ENCODE data around the gene ATG16L1.

The ATG16L1 gene

DNA sequence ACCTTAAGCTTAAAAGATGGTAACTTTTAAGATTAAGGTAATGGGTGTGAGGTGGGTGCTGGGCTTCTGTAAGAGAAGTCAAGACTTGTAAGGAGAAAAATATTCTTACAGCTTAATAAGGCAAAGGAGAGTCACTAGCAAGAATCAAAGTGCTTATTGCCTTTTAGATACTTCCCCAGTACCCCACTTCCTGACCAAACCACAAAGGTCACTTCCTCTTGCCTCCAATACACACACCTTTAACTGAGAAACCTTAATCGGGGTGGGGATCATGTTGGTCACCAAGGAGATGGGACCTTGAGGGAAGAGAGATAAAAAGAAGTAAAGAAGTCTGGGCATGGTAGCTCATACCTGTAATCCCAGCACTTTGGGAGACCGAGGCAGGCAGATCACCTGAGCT, 10.6 kb upstream of the ATG16L1 start:
- peaks cover 26% of the 10 kb centered on the region for H3K4me1 Mint-ChIP-seq
- peak overlapping the region; percentile 61 for H3K4me3 Mint-ChIP-seq
- DNase-seq (ENCODE audit: low spot score in 2 of 2) (peak in 1 of 2 donors; percentile 28), ATAC-seq (ENCODE audit: low read depth) (peak; percentile 85)
- no peaks in the 10 kb centered on the region for H3K27me3 Mint-ChIP-seq
- H3K9me3 Mint-ChIP-seq, result peaks cover 2% of the 10 kb centered on the region
- H3K36me3 Mint-ChIP-seq, result no peaks in the 10 kb centered on the region
- H3K27ac Mint-ChIP-seq, result peak overlapping the region; percentile 40

DNA sequence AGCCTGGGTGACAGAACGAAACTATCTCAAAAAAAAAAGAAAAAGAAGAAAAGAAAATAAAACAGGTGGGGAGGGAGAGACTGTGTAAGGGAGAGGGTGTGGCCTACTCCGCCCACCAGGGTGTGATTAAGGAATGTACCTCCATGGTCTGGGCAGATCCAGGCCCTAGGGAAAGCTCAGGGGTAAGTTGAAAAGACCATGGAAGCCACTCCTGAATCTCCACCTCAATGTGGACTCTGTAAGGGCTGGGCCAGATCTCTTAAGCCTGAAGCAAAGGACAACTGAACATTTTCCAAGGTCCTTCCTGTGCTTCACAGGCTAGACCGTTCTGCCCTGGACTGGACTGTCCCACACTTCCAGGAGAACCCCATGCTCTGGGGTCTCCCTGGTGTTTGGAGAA, 9.7 kb upstream of the ATG16L1 start:
- H3K36me3 Mint-ChIP-seq, result no peaks in the 10 kb centered on the region
- DNase-seq (ENCODE audit: low spot score in 2 of 2) (no peak), ATAC-seq (ENCODE audit: low read depth) (no peak)
- peaks cover 2% of the 10 kb centered on the region for H3K9me3 Mint-ChIP-seq
- H3K4me3 Mint-ChIP-seq, result no peak overlapping the region
- peaks cover 26% of the 10 kb centered on the region for H3K4me1 Mint-ChIP-seq
- H3K27ac Mint-ChIP-seq, result no peak overlapping the region
- no peaks in the 10 kb centered on the region for H3K27me3 Mint-ChIP-seq

DNA sequence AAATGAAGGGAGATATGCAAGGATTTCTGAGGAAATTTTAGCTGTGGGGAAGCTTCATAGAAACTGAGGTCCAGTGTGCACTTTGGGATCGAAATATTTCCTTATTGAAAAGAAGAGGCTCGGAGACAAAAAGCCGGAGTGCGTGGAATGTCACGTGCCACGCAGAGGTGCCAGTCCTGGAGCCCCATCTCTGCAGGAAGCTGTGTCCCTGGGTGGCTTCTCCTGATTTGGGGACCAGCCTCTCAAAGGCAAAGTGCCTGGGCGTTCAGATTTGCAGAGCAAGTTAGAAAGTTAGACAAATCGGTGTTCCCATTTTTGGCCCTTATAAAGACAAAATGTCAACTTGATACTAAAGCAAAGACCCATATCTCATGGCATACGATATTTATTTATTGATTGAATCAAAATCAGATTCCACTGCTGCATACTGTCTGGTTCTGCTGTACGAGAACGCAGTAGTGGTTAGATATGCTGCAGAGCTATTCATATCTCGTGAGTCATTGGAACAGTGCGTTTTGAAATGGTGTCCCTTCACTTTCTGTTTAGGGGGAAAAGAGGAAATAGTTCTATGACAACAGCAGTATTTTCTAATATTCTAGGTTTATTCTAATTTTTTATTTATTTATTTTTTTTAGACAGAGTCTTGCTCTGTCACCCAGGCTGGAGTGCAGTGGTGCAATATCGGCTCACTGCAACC, 9.1 kb upstream of the ATG16L1 start:
- Mint-ChIP-seq H3K27me3 (no peaks in the 10 kb centered on the region), H3K27ac (no peak overlapping the region), H3K4me1 (peaks cover 26% of the 10 kb centered on the region), H3K4me3 (no peak overlapping the region), H3K9me3 (no peaks in the 10 kb centered on the region), H3K36me3 (no peaks in the 10 kb centered on the region)
- peak; percentile 76 for ATAC-seq (ENCODE audit: low read depth)
- no peak for DNase-seq (ENCODE audit: low spot score in 2 of 2)

- Mint-ChIP-seq H3K27me3 (no peaks in the 10 kb centered on the region), H3K36me3 (no peaks in the 10 kb centered on the region), H3K4me3 (no peak overlapping the region), H3K9me3 (no peaks in the 10 kb centered on the region), H3K4me1 (peaks cover 26% of the 10 kb centered on the region), H3K27ac (no peak overlapping the region)
- DNase-seq (ENCODE audit: low spot score in 2 of 2), result no peak
- ATAC-seq (ENCODE audit: low read depth), result no peak
Measured at GRCh38 chr2:233243348-233243747, 8.1 kb upstream of the ATG16L1 start.

- H3K4me3 Mint-ChIP-seq, result no peak overlapping the region
- no peaks in the 10 kb centered on the region for H3K36me3 Mint-ChIP-seq
- no peak for DNase-seq (ENCODE audit: low spot score in 2 of 2)
- no peak for ATAC-seq (ENCODE audit: low read depth)
- no peak overlapping the region for H3K27ac Mint-ChIP-seq
- H3K27me3 Mint-ChIP-seq, result no peaks in the 10 kb centered on the region
- H3K4me1 Mint-ChIP-seq, result peaks cover 19% of the 10 kb centered on the region
- no peaks in the 10 kb centered on the region for H3K9me3 Mint-ChIP-seq
Measured at GRCh38 chr2:233244818-233245217, 6.7 kb upstream of the ATG16L1 start.

DNA sequence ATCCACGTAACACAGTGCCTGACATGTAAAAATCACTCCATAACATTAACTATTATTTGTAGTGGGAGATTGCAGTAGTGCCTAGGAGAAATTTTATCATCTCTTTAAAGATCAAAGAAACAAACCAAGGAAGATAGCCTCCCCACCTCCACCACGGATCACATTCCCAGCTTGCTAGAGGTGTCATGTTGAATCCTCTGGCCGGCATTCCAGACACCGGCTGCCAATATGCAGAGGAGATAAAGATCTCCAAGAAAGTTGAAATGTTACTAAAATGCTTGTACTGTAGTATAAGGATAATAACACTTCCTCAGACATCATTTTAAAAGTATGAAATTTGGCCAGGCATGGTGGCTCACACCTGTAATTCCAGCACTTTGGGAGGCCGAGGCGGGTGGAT, 6.1 kb upstream of the ATG16L1 start:
- H3K4me1 Mint-ChIP-seq, result peaks cover 17% of the 10 kb centered on the region
- no peak overlapping the region for H3K27ac Mint-ChIP-seq
- no peak overlapping the region for H3K4me3 Mint-ChIP-seq
- DNase-seq (ENCODE audit: low spot score in 2 of 2), result no peak
- H3K36me3 Mint-ChIP-seq, result no peaks in the 10 kb centered on the region
- H3K9me3 Mint-ChIP-seq, result no peaks in the 10 kb centered on the region
- no peak for ATAC-seq (ENCODE audit: low read depth)
- H3K27me3 Mint-ChIP-seq, result no peaks in the 10 kb centered on the region

DNA sequence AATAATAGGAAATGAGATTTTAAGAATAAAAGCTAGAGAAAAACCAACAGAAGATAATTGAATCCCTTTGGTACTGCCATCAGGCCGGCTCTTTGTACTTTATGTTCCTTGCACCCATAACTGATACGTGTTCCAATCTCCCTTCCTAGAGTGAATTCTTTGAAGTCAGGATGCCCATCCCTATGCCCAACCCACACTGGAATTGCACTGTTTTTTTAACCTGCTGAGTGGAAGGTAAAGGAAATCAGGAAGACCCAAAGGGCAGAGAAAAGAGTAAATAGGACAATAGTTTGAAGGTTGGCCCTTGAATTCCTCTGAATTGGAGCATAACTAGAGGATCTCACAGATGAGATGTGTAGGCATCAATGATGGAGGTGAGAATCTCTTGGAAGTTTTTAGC, 4.4 kb upstream of the ATG16L1 start:
- ATAC-seq (ENCODE audit: low read depth), result no peak
- no peaks in the 10 kb centered on the region for H3K27me3 Mint-ChIP-seq
- H3K4me1 Mint-ChIP-seq, result peaks cover 15% of the 10 kb centered on the region
- H3K36me3 Mint-ChIP-seq, result no peaks in the 10 kb centered on the region
- no peaks in the 10 kb centered on the region for H3K9me3 Mint-ChIP-seq
- no peak for DNase-seq (ENCODE audit: low spot score in 2 of 2)
- H3K4me3 Mint-ChIP-seq, result no peak overlapping the region
- H3K27ac Mint-ChIP-seq, result peak overlapping the region; percentile 1

DNA sequence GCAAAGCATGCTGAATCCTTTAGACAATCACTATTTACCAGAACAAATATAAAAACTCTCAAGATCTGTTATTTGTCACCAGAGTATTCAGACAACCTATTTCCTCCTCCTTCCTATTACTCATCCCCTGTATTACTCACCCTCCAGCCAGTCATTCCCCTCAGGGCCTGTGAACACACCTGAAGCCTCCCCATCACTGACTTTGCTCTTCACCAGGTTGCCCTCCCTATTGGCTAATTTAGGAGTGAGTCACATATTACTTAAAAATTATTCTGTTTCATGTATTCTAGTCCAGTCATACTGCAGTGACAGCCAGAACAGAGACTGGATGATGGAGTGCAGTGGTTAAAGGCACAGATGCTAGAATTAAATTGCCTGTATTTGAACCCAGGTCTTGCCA, 3.7 kb upstream of the ATG16L1 start:
- H3K4me3 Mint-ChIP-seq, result no peak overlapping the region
- peaks cover 13% of the 10 kb centered on the region for H3K4me1 Mint-ChIP-seq
- H3K9me3 Mint-ChIP-seq, result no peaks in the 10 kb centered on the region
- ATAC-seq (ENCODE audit: low read depth), result no peak
- DNase-seq (ENCODE audit: low spot score in 2 of 2), result no peak
- no peaks in the 10 kb centered on the region for H3K36me3 Mint-ChIP-seq
- no peaks in the 10 kb centered on the region for H3K27me3 Mint-ChIP-seq
- peak overlapping the region; percentile 1 for H3K27ac Mint-ChIP-seq

DNA sequence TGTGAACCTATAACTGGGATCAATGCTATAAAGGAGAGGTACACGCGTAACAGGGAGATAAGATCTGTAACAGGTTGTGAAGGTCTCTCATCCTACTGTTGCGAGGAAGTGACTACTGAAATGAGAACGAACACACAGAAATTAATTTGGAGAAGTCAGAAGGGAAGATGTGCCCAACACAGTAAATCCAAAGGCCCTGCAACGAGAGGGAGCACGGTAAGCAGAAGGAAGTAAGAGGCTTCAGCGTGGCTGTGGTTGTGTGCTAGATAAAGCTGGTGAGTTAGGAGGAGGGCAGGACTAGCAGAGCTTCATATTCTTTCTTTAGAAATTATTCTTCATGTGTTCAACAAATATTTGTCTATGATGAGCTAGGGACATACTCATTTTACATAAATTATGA, 2.5 kb upstream of the ATG16L1 start:
- Mint-ChIP-seq H3K27ac (no peak overlapping the region), H3K9me3 (no peaks in the 10 kb centered on the region), H3K36me3 (peaks cover under 1% of the 10 kb centered on the region), H3K4me3 (no peak overlapping the region), H3K4me1 (peaks cover 22% of the 10 kb centered on the region), H3K27me3 (no peaks in the 10 kb centered on the region)
- ATAC-seq (ENCODE audit: low read depth), result no peak
- DNase-seq (ENCODE audit: low spot score in 2 of 2), result no peak

GRCh38 chr2:233250568-233250967, 905 bp upstream of the ATG16L1 start:
- Mint-ChIP-seq H3K36me3 (peaks cover 2% of the 10 kb centered on the region), H3K4me3 (peak overlapping the region; percentile 87), H3K27ac (peak overlapping the region; percentile 91), H3K4me1 (peaks cover 30% of the 10 kb centered on the region), H3K27me3 (no peaks in the 10 kb centered on the region), H3K9me3 (no peaks in the 10 kb centered on the region)
- ATAC-seq (ENCODE audit: low read depth), result no peak
- DNase-seq (ENCODE audit: low spot score in 2 of 2), result no peak

DNA sequence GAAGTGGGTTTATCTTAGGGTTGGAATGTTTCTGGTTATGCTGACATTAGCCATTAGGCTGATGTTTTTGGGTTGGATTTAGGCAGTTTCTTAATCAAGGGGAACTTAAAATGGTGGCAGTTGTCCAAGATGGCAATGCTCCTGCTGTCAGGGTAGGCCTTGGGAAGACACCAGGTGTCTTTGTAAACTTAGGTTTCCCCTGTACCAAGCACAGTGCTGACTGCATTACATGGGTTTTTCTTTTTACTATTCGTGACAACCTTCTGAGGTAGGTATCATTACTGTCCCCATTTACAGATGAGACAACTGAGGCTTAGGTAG, 528 bp upstream of the ATG16L1 start:
- ATAC-seq (ENCODE audit: low read depth) (no peak), DNase-seq (ENCODE audit: low spot score in 2 of 2) (no peak)
- Mint-ChIP-seq H3K36me3 (peaks cover 2% of the 10 kb centered on the region), H3K27ac (peak overlapping the region; percentile 91), H3K4me1 (peaks cover 30% of the 10 kb centered on the region), H3K27me3 (no peaks in the 10 kb centered on the region), H3K9me3 (no peaks in the 10 kb centered on the region), H3K4me3 (peak overlapping the region; percentile 87)

GRCh38 chr2:233252227-233252626, 754 bp downstream of the ATG16L1 start:
- H3K9me3 Mint-ChIP-seq, result no peaks in the 10 kb centered on the region
- H3K4me3 Mint-ChIP-seq, result peak overlapping the region; percentile 87
- H3K36me3 Mint-ChIP-seq, result peaks cover 2% of the 10 kb centered on the region
- ATAC-seq (ENCODE audit: low read depth) (no peak), DNase-seq (ENCODE audit: low spot score in 2 of 2) (no peak)
- H3K27ac Mint-ChIP-seq, result peak overlapping the region; percentile 91
- peaks cover 28% of the 10 kb centered on the region for H3K4me1 Mint-ChIP-seq
- no peaks in the 10 kb centered on the region for H3K27me3 Mint-ChIP-seq

DNA sequence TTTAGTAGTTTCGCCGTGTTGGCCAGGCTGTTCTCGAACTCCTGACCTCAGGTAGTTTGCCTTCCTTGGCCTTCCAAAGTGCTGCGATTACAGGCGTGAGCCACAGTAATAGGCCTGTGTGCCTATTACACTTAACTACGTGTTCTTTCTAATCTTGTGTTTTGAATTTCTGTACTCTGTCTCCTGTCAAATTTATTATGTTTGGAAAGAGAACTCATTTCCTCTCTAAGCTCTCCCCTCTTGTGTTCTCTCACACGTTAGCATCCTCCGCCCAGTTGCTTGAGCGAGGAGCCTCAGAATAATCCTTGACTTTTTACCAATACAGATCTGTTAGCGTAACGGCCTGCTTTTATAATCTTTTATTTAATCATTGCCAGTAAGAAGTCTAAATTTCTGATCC, 3.7 kb downstream of the ATG16L1 start:
- DNase-seq (ENCODE audit: low spot score in 2 of 2) (no peak), ATAC-seq (ENCODE audit: low read depth) (no peak)
- Mint-ChIP-seq H3K27me3 (no peaks in the 10 kb centered on the region), H3K4me1 (peaks cover 35% of the 10 kb centered on the region), H3K4me3 (no peak overlapping the region), H3K36me3 (peaks cover 15% of the 10 kb centered on the region), H3K9me3 (no peaks in the 10 kb centered on the region), H3K27ac (no peak overlapping the region)

GRCh38 chr2:233256048-233256447, 4.6 kb downstream of the ATG16L1 start:
- Mint-ChIP-seq H3K4me1 (peaks cover 28% of the 10 kb centered on the region), H3K4me3 (no peak overlapping the region), H3K27me3 (no peaks in the 10 kb centered on the region), H3K9me3 (no peaks in the 10 kb centered on the region), H3K36me3 (peaks cover 19% of the 10 kb centered on the region), H3K27ac (no peak overlapping the region)
- DNase-seq (ENCODE audit: low spot score in 2 of 2) (no peak), ATAC-seq (ENCODE audit: low read depth) (no peak)

DNA sequence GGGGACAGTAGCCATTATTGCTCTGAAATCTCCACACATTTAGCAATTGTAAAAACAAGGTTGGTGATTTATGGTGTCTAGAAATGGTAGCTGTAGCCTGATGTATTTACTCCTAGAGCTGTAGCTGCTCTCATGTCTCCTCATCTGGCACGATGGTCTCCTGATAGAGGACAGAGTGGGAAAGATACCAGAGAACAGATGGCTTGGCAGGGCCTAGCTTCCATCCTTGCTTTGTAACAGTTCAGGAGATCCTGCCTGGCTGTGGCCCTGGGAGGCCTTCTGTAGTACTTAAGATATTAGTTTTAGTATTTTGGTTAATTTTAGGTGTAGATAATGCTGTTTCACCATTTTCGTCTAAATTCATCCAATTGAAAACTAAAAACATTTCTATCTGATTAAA, 6.7 kb downstream of the ATG16L1 start:
- no peak for DNase-seq (ENCODE audit: low spot score in 2 of 2)
- H3K27me3 Mint-ChIP-seq, result no peaks in the 10 kb centered on the region
- H3K27ac Mint-ChIP-seq, result no peak overlapping the region
- H3K4me3 Mint-ChIP-seq, result no peak overlapping the region
- peaks cover 38% of the 10 kb centered on the region for H3K36me3 Mint-ChIP-seq
- no peak for ATAC-seq (ENCODE audit: low read depth)
- peaks cover 34% of the 10 kb centered on the region for H3K4me1 Mint-ChIP-seq
- no peaks in the 10 kb centered on the region for H3K9me3 Mint-ChIP-seq

Data from memory B cell (primary cell).